Smooth muscle cell of the brain vasculature (primary cell): ENCODE results near the gene RGMA.
"Not testable (repeated sequence)": the region's sequence is repeated elsewhere in the genome, so short reads cannot be mapped to it uniquely, and the experiment has no call there.

Source experiments
- DNase-seq: peaks from one replicate; pipeline ENCODE4 v3.0.0-alpha.2; 2012; ENCODE audit warnings: low read depth, low spot score

Gene RGMA

DNA sequence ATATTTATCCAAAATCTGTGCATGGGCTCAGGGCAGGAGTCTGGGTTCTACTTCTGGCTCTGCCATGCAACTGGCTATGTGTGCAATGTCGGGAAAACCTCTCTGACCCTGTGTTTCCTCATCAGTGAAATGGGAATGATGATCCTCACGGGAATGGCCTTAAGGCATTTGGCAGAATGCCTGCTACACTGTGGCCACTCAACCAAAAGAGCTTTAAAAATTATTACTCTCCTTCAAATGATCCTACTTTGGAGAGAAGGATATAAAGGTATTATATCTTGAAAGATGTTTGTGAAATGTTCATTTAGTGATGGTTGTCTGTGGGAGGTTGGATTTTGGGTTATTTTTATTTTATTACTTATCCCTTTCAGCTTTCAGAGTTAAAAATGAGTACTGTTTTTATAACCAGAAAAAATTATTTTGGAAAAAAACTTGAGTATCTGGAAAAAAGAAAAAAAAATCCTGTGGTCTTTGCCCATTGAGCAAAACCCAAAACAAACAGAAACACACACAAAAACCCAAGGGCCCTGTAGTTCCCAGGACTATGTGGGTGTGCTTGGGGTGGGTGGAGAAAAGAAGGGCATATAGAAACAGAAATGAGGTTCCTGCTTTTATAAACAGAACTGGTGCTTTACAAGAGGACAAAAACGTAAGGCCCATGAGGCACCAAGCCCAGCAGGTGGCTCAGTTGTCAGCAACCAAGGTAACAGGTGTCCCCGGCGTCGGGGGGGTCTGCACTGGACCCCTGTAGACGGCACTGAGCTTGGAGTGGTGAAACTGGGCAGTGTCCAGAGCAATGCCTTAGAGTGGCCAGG, 22.0 kb downstream of the RGMA start:
- no peak for DNase-seq

GRCh38 chr15:93066224-93066681, 22.8 kb downstream of the RGMA start:
- no peak for DNase-seq

- DNase-seq: no peak
These were observed 23.4 kb downstream of the RGMA start for GRCh38 chr15:93065641-93066045.

GRCh38 chr15:93063796-93064690, 25.0 kb downstream of the RGMA start:
- DNase-seq: no peak

DNA sequence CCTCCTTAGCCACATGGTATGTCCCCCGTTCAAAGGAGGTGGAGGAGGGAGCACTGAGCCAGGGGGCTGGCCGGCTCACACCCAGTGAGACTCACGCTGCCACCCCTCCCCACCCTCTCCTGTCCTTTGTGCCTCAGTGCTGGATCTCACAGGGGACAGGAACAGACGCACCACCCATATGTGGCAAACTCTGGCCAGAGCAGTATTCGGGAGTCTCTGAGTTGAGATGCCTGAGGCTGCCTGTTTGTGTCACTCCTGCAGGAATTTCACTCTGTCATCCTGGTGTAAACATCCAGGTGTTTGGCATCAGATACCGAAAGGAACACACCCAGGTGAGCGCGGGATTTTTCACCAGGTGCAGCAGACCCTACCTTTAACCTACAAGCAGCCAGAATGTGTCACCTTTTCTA, 25.7 kb downstream of the RGMA start:
- DNase-seq: no peak

DNA sequence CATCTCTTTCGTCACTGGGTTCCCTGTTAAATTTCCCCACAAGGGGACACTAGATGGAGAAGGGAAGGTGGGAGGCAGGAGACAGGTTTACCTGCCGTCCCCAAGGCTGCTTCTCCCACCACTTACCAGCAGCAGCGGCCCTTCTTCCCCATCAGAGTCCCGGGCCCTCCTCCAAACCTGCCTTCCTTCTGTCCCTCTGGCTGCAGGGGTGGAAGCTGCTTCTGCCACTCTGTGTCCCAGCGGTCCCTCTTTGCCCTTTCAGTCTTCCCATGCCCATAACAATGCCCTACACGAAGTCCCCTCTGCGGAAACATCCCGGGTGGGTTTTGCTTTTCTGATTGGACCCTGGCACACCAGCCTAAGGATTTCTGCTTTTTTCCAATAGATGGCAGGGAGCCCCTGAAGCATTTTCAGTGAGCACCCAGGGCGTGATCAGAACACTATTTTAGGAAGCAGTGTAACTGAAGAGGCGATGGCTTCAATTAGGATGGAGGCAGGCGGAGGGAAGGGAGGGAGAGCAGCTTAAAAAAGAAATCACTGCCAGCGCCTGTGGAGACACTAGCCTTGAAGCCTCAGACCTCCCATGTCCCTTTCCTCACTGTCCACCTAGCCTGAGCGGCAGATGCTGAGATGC, 26.3 kb downstream of the RGMA start:
- DNase-seq: not testable (repeated sequence)

- no peak for DNase-seq
These were observed 28.4 kb downstream of the RGMA start for GRCh38 chr15:93060336-93061248.

GRCh38 chr15:93059442-93059841, 29.6 kb downstream of the RGMA start:
- DNase-seq: no peak

GRCh38 chr15:93058904-93059427, 30.0 kb downstream of the RGMA start:
- DNase-seq: no peak

- no peak for DNase-seq
These were observed 30.9 kb downstream of the RGMA start for GRCh38 chr15:93058128-93058527.

- DNase-seq: no peak
These were observed 31.4 kb downstream of the RGMA start for GRCh38 chr15:93057618-93058017.

DNA sequence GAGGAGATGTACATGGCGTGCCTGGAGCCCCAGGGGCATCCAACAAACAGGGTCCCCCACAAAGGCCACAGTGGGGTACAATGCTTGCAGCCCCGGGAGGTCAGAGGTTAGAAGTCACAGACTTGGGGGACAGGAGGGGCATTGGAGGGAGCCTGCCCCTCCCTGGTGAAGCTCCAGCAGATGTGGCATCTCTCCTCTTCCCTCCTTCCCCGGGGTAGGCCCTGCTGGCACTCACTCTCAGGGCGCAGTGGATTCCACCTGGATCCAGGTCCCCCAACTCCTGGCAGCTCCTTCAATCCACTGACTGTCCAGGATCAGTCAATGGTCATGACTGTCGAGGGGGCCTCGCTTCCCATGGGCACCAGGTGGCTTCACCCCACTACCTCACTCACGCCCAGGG, 32.2 kb downstream of the RGMA start:
- DNase-seq: no peak

DNA sequence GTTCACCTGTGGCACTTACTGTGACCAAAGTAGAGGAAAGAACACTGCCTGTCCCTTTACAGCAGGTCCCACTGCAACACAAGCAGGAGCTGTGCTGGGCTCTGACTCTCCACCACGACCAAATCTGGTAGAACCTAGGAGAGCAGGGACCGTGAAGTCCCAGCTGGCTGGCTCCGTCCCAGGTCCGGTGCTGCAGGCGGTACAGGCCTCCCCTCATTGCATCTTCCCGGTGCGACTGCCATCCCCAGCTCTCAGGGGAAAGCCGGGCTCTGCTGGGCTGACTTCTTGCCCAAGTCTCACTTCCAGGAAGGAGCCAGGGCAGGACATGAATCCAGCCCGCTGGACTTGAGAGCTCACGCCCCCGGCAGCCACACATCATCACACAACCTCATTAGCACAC, 33.8 kb downstream of the RGMA start:
- DNase-seq: no peak

GRCh38 chr15:93052090-93052879, 36.7 kb downstream of the RGMA start:
- DNase-seq: no peak

- DNase-seq: no peak
These were observed 37.5 kb downstream of the RGMA start for GRCh38 chr15:93051236-93052089.

DNA sequence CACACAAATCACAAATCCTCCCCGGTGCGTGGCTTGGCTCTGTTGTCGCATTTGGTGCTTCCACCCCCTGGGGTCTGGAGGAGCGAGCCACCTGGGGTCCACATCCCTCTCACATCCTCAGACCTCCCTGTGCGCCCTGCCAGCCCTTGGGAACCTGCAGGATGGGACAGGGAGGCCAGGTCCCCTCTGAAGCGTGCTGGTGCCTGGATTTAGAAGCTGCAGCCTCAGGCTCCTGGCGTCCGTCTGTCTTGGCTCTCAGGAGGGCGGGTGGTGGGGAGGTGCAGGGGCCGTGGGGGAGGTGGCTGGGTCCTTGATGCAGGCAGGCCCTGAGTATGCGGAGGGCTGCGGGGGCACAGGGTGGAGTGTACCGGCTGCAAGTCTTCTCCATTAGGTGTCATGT, 38.4 kb downstream of the RGMA start:
- DNase-seq: no peak

- no peak for DNase-seq
These were observed 39.0 kb downstream of the RGMA start for GRCh38 chr15:93049914-93050578.

GRCh38 chr15:93049233-93049632, 39.8 kb downstream of the RGMA start:
- DNase-seq: no peak

DNA sequence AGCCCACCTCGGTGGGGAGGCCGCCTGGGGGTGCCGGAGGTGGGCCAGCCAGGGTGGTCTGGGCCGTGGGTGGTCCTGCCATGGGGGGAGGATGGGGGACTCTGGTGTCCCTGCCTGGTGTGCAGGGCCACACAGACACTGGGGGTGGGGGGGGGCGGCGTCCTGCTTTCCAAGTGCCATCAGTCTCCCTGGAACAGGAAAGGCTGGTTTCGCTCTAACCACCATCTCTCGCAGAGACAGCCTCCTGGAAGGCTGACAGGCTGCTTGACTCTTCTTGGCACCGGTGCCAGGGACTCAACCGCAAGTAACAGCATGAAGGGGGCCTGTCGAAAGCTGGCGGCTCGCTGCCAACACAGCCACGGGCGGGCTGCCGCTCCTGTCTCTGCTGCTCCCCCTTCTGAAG, 40.3 kb downstream of the RGMA start:
- DNase-seq: no peak
